ENCODE measurements around the gene OVOL2.
"Not testable (repeated sequence)": the region's sequence is repeated elsewhere in the genome, so short reads cannot be mapped to it uniquely, and the experiment has no call there.

The OVOL2 gene

GRCh38 chr20:18057101-18057993 is at the start of gene OVOL2:
Gene OVOL2, minus strand, starts transcription at chr20:18057916. Its CDS starts 282 bp downstream, at chr20:18057634.
- DNase-seq: no peak

DNA sequence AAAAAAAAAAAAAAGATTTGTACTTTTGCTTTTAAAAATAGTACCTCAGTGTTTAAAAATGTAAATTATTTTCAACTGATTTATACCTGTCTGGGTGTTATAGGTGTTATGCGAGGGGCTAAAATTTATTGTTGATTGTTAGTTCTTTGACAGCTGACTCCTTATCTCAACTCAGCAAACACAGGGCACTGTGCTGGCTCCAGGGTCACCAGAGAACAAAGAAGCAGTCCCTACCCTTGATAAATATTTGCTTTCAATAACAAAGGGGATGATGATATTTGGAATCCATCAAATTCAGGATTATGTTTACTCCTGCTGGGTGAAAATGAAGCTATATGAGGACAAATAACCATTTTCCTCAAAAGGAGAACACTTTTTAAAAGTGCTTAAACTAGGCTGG is 45.8 kb upstream of the OVOL2 start:
- no peak for DNase-seq

DNA sequence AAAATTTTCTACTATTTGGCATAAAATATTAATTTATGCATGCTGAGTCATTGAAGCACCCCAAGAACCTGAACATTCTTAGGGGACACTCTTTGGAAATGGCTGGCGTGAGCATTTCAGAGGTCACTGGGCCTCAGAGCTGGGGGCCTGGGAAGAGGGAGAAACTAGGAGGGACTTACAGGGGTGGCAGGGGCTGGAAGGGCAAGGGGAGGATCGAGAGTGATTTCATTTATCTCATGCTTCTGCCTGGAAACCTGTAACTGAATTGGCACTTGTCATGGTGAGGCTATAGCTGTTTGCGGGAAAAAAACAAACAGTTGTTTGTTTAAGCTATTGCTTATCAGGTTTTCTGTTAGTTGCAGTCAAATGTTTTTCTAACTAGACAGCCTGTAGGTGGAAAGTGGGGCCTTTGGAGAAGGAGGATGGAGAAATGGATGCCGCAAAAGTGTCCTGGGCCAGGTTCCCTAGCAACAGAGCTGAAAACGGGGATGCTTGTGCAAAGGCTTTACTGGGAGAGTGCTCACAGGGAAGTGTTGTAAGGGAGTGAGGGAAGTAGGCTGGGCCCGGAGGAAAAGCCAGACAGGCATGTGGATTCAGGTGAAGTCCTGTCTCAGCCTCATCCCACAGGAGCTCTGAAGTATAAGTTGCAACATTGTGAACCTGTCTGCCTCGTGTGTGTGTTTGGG is 43.6 kb upstream of the OVOL2 start:
- DNase-seq: no peak

- not testable (repeated sequence) for DNase-seq
Measured at GRCh38 chr20:18100569-18100968, 42.9 kb upstream of the OVOL2 start.

- no peak for DNase-seq
Measured at GRCh38 chr20:18094191-18094590, 36.5 kb upstream of the OVOL2 start.

GRCh38 chr20:18093388-18093787 is 35.7 kb upstream of the OVOL2 start:
- no peak for DNase-seq

GRCh38 chr20:18092890-18093289 is 35.2 kb upstream of the OVOL2 start:
- DNase-seq: no peak

DNA sequence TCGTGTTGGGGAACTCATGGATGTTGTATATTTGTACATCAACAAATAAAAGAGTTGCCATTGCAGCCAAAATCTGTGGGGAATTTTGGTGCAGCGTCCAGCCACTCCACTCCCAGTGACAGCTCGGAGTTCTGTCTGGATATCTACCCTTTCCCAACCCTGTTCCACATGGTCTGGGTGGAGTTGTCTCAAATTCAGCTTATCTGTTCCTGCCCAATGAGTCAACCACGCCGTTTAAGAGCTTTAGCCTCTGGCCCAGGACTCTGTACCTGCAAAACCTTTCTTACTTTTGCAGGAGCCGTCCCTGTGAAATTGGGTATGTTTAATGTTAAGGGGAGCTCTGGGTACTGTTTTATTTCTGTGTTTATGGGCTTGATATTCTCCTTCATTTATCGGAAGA is 33.9 kb upstream of the OVOL2 start:
- DNase-seq: no peak

- DNase-seq: no peak
Measured at GRCh38 chr20:18090477-18090876, 32.8 kb upstream of the OVOL2 start.

DNA sequence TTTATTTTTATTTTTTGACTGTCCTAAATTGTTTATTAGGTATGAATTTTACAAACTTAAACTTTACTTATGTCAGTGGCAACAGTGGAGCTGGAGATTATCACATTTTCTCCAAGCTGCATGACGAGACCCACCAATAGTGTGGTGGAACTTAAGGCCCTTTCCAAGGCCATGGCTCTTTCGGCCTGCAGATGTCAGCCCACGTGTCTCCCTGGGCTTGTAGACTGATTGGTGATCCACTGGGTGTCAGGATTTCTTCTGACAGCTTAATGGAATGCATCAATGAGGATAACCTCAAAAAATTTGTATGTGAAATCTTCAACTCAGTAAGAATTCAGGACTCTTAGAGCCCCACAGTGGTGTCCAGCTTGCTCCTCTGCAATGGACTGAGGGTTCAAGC is 32.3 kb upstream of the OVOL2 start:
- DNase-seq: no peak

DNA sequence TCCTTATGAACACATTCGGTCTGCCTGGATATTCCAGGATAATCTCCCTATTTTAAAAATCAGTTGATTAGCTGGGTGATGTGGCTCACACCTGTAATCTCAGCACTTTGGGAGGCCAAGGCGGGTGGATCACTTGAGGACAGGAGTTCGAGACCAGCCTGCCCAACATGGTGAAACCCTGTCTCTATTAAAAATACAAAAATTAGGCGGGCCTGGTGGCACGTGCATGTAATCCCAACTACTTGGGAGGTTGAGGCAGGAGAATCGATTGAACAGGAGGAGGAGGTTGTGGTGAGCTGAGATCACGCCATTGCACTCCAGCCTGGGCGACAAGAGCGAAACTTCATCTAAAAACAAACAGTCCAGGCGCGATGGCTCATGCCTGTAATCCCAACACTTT is 31.1 kb upstream of the OVOL2 start:
- not testable (repeated sequence) for DNase-seq

GRCh38 chr20:18088298-18088697 is 30.6 kb upstream of the OVOL2 start:
- not testable (repeated sequence) for DNase-seq

- no peak for DNase-seq
Measured at GRCh38 chr20:18087054-18087453, 29.3 kb upstream of the OVOL2 start.

DNA sequence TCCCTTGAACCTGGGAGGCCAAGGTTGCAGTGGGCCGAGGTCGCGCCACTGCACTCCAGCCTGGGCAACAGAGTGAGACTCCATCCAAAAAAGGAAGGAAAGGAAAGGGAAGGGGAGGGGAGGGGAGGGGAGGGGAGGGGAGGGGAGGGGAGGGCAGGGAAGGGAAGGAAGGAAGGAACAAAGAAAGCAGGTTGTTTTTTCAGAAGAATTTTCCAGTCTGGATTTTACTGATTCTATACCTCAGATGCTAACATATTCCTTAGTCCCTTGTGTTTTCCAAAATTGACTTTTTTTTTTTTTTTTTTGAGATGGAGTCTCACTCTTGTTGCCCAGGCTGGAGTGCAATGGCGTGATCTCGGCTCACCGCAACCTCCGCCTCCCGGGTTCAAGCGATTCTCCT is 23.1 kb upstream of the OVOL2 start:
- not testable (repeated sequence) for DNase-seq

DNA sequence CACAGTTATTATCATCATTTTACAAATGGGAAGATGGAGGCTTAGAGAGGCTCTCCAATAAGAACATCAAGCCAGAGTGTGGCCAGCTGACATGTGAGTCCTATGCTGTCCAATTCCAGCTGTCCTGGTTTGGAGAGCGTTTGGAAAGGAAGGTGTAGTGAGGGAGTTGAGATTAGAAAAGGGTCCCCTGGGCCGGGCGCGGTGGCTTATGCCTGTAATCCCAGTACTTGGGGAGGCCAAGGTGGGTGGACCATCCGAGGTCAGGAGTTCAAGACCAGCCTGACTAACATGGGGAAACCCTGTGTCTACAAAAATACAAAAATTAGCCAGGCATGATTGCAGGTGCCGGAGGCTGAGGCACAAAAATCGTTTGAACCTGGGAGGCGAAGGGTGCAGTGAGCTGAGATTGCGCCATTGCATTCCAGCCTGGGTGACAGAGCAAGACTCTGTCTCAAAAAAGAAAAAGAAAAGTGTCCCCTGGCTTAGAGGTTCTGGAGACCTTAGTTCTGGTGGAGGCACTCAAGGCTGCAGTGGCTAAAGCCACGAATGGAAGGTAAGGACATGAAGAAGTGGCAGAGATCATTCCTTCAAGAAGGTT is 22.1 kb upstream of the OVOL2 start:
- DNase-seq: no peak

- DNase-seq: no peak
Measured at GRCh38 chr20:18077157-18077556, 19.4 kb upstream of the OVOL2 start.

DNA sequence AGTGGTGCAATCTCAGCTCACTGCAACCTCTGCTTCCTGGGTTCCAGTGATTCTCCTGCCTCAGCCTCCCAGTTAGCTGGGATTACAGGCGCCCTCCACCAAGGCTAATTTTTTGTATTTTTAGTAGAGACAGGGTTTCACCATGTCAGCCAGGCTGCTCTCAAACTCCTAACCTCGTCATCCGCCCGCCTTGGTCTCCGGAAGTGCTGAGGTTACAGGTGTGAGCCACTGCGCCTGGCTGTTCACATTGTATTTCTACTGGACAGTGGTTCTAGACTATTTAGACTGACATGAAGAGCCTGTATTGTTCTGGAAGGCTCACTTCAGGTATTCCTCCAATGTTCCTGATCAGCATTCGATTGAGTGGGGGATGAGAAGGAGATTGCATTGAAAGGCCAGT is 14.8 kb upstream of the OVOL2 start:
- DNase-seq: no peak

GRCh38 chr20:18066421-18067333 is 9.0 kb upstream of the OVOL2 start:
- DNase-seq: no peak

GRCh38 chr20:18063676-18064075 is 6.0 kb upstream of the OVOL2 start:
- no peak for DNase-seq

- no peak for DNase-seq
Measured at GRCh38 chr20:18059603-18060002, 1.9 kb upstream of the OVOL2 start.

- no peak for DNase-seq
Measured at GRCh38 chr20:18058661-18059467, 1.1 kb upstream of the OVOL2 start.

- no peak for DNase-seq
Measured at GRCh38 chr20:18057994-18058349, 256 bp upstream of the OVOL2 start.
